Measurements from ENCODE around the gene PBX1.

GRCh38 chr1:164719676-164720439, 160.9 kb downstream of the PBX1 start:
- TF ChIP-seq EZH2phosphoT487 (IDR thresholded peaks at IDR 0.05; ENCODE audit: borderline replicate concordance, low read length): no peak
- TF ChIP-seq CTCF (IDR thresholded peaks at IDR 0.05; ENCODE audit: low read depth, low read length, poor library complexity, severe bottlenecking): no peak

Measured in DOHH2 (cell line).